Measurements from ENCODE around the gene PKP4.

PKP4 gene

DNA sequence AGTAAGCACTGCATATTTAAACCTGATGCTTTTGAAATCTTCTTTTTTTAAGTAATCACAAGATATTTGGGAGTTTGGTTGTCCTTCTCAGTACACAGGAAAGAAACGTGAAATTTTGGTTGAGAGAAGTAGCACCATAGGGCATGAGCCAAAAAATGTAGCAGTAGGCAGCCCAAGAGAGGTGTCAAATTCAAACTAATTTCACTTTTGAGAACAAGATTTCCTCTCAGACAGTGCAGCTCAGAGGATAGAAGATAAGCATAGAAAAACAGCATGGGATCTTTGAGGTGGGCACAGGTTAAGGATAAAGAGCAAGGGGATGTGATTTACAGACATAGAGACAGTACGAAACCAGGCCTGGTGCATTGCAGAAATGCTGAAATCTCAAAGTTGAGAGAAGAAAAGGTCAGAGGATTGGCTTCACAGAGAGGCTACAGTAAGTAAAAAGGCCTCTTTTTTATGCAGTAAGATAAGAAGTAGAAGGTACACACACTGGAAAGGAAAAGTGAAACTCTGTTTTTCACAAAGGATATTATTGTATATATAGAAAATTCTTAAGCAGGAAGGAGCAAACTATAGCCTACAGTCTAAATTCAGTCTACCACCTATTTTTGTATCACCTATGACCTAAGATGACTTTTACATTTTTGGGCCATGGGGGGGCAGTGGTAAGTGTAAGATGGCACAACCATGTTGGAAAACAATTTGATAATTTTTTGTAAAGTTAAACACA is 89.8 kb downstream of the PKP4 start:
- no peak for DNase-seq

DNA sequence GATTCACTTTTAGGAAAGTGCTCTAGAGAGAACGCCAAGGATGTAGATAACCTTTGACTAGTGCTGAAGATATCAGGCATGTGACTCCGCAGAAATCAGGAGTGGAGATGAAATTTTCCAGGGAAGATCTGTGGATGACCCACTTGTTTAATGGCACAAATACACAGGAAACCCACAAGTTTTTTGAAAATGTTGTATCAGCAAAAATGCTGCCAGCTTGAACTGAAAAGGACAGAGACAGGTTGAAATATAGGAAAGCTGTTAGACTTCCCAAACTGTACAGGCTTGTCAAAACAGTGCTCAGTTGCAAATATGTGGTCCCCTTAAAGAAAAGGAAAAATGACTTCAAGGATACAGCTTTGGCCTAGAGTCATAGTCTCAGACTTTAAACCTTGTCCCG is 96.5 kb downstream of the PKP4 start:
- no peak for DNase-seq

- DNase-seq = no peak
Observed at GRCh38 chr2:158554996-158555395, 98.2 kb downstream of the PKP4 start.

- no peak for DNase-seq
Observed at GRCh38 chr2:158556124-158556523, 99.4 kb downstream of the PKP4 start.

GRCh38 chr2:158557752-158558151 is 101.0 kb downstream of the PKP4 start:
- DNase-seq = no peak

DNA sequence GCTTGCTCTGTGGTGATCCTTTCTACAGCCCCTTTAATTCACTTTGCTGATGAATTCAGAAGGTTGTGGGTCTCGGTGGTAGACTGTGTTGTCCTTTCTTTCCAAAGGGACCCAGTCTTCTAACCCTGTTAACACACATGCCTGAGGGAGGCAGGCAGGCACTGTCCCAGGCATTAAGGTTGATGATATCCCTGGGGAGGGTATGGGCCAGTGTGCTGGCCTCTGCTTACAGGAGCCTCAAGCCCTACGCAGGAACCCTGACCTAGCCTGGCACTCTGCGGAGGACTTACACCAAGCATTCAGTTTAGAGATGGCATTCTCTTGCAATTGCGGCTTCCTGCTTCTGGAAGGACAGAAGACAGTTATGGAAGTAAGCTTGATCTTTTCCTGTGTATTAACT is 102.5 kb downstream of the PKP4 start:
- DNase-seq = no peak

DNA sequence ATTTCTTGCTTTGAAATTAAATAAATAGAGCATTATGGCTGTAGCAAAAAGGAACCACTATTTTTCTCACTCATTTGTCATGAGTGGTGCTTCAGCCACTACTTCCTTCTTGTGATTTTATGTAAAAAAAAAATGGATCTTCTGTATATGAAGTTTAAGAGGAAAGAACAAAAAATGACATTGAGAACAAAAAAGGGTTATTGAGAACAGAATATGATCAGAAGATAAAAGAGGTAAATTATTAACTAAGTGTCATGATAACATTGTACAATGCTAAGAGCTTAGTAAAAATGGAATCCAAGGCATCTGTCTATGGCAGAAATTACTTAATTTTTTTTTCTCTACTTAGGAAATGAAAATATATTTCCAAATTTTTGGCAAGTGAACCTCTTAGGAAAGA is 103.5 kb downstream of the PKP4 start:
- no peak for DNase-seq

- DNase-seq = no peak
Observed at GRCh38 chr2:158561054-158561453, 104.3 kb downstream of the PKP4 start.

DNA sequence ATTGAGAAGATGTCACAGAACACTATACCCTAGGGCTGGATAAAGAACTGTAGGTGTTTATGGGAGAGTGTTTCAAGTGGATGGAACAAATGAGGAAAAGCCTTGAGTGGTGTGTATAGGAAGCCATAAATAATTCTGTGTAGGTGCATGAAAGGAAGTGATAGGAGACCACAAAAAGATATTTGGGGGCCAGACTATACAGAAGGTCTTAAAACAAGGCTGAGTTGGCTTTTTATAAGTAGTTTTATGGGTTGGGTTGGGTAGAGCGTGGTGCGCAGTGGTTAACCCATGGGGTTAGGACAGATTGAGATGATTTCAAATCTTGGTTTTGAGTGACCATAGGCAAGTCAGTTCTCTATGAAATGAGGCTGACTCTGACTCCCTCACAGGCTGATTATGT is 110.5 kb downstream of the PKP4 start:
- DNase-seq = no peak

GRCh38 chr2:158569284-158569683 is 112.5 kb downstream of the PKP4 start:
- DNase-seq = no peak

- DNase-seq = no peak
Observed at GRCh38 chr2:158570869-158571268, 114.1 kb downstream of the PKP4 start.

GRCh38 chr2:158573739-158574138 is 117.0 kb downstream of the PKP4 start:
- DNase-seq = no peak

DNA sequence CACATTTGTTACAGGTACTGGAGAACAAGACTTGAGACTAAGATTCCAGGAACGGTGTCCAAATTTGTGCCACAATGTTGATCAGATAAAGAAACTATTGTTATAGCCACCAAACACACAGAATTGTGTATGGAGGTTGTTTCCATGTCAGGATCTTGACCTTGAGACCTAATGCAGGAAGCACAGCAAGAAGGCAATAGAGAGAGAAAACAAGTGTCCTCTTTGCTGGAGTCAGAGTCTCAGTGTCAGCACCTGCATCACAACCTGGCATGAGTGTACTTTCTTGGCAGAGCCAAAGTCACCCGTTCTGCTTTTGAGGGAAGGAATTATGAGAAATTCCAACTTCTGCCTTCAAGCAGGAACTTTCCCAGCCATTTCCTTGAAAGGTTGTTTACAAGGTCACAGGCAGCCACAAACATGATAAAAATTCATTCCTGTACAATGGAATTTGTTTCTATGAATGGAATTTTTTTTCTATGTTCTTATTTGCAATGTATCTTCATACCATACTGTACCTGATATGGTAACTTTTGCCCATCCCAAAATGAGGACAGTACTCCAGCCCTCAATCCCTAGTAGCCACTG is 118.4 kb downstream of the PKP4 start:
- no peak for DNase-seq

DNA sequence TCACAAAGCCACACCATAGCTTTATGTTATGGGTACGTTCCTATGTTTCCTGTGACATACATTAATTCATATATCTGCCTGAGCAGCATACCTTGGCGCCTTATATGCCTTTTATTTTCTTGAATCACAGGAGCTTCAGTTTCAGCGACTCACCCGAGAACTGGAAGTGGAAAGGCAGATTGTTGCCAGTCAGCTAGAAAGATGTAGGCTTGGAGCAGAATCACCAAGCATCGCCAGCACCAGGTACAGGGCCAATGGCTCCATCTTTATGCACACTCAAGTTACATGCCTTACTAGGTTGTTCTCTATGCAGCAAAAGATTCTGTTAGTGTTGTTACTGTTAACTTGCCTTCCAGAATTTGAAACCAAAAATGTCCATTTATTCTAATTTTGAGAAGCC is 120.4 kb downstream of the PKP4 start:
- no peak for DNase-seq

DNA sequence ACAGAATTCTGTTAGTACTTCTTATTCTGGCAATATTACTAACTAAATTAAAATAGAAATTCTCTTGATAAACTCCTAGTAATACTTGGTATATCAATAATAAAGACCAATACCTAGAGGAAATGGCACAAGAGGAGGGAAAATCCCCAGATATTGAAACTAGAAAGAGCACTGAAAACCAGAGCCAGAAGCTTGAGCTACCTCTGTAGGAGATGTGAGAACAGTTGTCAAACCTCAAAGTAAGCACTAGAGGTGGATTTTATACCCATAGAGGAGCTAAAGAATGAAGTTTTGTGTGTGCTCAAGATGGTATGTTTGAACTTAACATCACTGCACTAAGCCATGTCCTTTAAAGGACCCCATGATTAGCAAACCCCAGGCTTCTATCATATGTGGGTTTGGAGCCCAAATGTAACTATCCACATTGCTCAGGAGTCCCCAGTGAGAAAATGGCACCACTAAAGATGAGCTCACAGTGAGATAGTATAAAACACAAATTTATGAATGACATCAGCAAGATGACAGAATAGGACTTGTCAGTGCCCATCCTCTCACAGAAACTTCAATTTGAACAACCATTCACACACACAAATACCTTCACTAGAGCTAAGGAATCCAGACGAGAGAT is 122.1 kb downstream of the PKP4 start:
- no peak for DNase-seq

DNA sequence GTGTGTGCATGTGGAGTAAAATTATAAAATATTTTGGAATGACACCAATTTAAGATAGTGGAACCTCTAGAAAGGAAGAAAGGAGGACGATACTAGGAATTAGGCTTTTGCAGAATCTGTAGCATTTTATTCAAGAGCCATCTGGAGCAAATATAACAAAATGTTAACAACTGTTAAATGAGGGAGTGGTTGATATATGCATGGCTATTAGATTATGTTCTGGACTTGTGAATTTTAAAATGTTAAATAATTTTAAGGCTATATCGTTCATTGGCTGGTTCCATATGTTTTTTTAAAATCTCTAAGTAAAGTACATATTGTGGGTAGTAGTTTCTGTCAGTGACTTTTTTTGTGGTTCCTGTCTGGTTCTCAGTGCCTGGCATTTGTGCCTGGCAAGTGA is 123.2 kb downstream of the PKP4 start:
- no peak for DNase-seq

DNA sequence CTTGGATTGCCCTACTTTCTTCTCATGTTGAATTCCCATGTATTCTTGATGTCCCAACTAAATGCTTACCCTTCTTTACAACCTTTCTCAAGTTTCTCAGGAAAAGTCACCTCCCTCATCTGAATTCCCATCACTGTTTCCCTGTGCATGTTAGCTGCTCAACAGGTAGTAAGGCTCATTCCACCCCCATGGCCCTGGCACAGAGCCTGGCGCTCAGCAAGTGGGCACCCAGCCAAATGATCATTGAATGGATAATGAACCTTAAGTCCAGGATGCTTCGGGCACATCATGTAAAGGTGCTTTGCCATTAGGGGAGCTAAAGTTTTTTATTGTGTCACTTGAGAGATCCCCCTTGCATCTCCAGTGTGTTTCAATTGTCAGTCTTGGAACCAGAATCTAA is 124.0 kb downstream of the PKP4 start:
- no peak for DNase-seq

GRCh38 chr2:158582670-158583069 is 125.9 kb downstream of the PKP4 start:
- DNase-seq = no peak

DNA sequence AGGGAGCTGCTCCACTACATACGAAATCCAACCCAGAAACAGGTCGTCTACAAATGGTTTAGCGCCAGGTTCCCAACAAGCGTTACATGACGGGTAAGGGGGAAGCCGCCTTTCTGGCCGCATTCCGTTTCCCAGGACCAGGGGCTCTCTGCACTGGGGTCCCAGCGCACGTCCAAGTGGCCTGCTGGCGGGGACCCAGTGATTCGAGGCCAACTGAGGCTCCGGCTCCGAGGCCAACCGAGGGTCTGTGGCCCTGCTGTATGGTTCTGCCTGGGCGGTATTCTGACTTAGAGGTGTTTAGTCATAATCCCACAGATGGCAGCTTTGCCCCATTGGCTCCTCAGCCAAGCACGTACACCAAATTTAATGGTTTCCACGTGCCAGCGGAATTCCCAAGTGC is 127.2 kb downstream of the PKP4 start:
- DNase-seq = no peak

GRCh38 chr2:158586491-158586890 is 129.7 kb downstream of the PKP4 start:
- DNase-seq = no peak

DNA sequence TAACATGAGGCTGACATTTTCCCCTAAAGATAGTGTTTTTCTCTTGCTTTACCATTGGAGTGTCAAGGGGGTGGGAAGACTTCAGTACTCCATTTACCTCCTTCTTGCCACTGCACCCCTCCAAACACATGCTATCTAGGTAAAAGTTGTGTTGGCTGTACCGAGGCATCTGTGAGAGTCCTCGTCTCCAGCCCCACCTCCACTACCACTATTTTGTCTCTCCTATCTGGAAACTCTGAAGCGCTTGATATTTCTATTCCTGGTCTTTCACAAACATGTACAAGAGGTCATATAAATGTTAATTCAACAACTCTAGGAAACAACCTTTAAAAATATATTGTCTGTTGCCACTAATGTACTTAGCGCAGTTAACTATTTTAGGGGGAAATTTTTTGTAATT is 132.6 kb downstream of the PKP4 start:
- no peak for DNase-seq

GRCh38 chr2:158598862-158599517 is 142.2 kb downstream of the PKP4 start:
- no peak for DNase-seq

GRCh38 chr2:158599609-158600008 is 142.9 kb downstream of the PKP4 start:
- DNase-seq = no peak

DNA sequence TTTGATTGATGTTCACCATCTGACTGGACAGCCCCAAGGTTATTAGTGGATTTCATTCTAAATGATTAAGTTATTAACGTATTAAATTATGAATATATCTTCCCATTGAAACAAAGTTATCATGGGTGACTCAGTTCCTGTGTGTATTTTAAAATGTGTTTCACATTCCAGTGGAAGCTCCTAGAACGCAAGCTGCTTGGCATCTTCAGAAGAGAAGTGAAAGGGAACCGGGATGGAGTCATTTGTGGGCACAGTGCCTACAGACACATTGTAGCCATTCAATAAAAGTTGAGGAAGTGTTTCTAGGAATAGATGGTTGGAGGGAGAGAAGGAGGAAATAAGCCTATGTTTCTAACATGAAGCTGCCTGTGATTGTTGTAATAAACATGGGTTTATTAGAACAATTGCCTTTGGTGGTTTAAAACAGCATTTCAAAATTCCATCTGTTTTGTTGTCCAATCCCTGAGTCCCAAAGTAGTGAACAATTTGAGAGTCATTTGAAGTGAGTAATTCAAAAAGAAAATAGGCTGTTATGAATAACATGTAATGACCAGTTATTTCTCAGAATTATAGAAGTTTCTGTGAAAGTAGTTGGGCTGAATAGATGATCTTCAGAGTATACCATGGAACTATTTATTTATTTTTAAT is 143.5 kb downstream of the PKP4 start:
- no peak for DNase-seq
